ENCODE results near the gene CLDN5.

- TF ChIP-seq CTCF (conservative IDR thresholded peaks at IDR 0.05; ENCODE audit: low read length) (no peak), EZH2phosphoT487 (IDR thresholded peaks at IDR 0.05; ENCODE audit: borderline replicate concordance, low read depth, low read length) (no peak)
Measured at GRCh38 chr22:19526702-19527111, 2.5 kb upstream of the CLDN5 start.

All from OCI-LY7 (cell line).